Erythroblast (primary cell): ENCODE measurements around the gene TUT7.
"Not testable (repeated sequence)": the region's sequence is repeated elsewhere in the genome, so short reads cannot be mapped to it uniquely, and the experiment has no call there.

Experiments used
- GATA1 ChIP-seq: IDR thresholded peaks from 2 replicates; pipeline ENCODE4 v1.6.1; 2011; ENCODE audit warnings: low read depth, mild to moderate bottlenecking, control low read depth, low read length, moderate library complexity
- POLR2A ChIP-seq: IDR thresholded peaks from 2 replicates; pipeline ENCODE4 v1.6.1; 2011; ENCODE audit warnings: mild to moderate bottlenecking, low read length

DNA sequence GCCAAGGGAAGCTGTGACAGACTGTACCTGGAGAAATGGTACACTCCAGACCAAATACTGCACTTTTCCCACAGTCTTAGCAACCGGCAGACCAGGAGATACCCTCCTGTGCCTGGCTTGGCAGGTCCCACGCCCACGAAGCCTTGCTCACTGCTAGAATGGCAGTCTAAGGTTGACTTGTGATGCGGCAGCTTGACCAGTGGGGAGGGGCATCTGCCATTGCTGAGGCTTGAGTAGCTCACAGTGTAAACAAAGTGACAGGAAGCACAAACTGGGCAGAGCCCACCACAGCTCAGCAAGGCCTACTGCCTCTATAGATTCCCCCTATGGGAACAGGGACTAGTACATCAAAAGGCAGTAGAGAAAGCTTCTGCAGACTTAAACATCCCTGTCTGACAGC, 36.0 kb upstream of the TUT7 start:
- not testable (repeated sequence) for TF ChIP-seq GATA1, POLR2A
